HG02885 (cell line): ENCODE data around the gene KCNK1.
A peak's percentile ranks its signal among the peaks of the same experiment; 100 is the strongest.
"Not testable (repeated sequence)": the region's sequence is repeated elsewhere in the genome, so short reads cannot be mapped to it uniquely, and the experiment has no call there.

Experiments used
- ATAC-seq: cut with Tn5 transposase; IDR thresholded peaks from one replicate; pipeline ENCODE4 v1.9.1; 2021; ENCODE audit warnings: mild to moderate bottlenecking; ENCODE audit not compliant: unreplicated experiment, poor library complexity

The KCNK1 gene

DNA sequence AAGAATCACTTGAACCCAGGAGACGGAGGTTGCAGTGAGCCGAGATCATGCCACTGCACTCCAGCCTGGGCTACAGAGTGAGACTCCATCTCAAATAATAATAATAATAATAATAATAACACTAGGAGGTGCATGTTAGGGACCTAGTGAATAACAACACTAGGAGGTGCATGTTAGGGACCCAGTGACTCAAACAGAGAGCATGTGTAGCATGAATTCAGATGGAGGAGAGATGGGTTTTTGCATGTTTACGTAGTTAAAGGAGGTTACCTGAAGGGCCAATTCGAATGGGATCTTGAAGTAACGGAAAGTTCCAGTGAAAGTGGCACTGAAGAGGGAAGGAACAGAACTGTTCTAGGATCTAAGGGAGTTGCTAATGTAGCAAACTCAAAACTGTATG lies 7.1 kb upstream of the KCNK1 start:
- ATAC-seq: peak; percentile 54

DNA sequence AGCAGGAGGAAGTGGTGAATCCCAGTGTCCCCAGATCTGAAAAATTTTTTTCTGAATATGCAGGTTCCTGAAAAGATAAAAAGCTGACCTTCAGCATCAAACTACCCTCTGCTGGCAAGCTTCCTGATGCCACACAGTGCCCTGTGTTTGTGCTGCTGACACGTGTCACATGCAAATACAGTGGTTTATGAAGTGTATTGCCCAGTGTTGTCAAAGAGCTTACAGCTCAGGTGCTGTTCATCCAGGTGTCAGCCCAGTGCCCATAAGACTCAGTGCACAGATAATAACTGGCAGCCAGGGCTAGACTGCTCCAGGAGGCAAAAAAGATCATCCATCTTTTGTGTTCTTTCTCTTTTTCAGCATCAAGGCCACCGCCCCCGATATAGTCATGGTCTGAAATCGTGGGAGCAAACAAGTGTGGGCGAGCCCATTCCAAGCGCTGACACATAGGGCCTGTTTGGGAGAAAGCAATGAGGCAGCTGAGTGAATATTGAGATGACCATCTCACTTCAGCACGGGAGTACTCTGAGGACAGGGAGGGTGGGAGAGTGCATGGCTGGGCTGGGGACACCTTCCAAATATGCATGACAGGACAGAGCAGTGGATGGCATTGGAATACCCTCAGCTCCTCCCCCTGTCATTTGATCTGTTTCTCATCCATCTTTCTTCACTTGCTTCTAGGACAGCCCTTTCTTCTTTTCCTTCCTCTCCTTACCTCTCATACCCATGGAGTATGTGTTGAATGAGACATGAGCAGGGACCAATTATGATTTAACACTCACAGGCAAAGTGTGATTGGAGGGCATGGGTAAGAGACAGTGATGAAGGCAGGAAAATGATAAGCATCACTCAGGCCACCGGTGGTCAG lies 6.4 kb upstream of the KCNK1 start:
- peak; percentile 61 for ATAC-seq

DNA sequence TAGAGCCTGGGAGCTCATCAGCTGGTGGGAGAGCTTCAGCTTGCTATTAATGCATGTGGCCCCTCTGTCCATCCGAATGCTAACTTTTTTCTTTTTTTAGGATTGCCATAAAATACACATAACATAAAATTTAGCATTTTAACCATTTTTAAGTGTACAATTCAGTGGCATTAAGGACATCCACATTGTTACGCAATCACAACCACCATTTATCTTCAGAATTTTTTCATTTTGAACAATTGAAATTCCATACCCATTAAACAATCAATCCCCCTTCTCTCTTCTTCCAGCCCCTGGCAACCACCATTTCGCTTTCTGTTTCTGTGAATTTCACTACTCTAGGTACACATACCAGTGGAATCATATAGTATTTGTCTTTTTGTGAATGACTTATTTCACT lies 4.9 kb upstream of the KCNK1 start:
- no peak for ATAC-seq

DNA sequence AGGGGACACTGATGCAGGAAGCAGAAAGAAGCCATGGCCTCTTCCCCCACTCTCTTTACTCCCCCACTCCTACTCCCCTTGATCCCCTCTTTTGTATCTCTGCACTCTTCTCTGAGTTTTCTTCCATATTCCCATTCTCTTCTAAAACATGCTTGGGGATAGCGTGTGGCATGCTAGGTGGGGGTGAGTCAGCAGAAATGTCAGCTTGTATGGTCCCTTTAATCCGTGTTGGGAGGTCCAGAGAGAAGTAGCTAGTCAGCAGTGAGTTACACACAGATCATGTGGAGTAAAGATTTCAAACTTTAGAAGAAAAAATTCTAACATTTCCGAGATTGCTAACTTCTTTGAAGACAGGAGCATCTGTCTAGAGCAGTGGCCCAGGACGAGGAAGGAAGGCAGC lies 4.0 kb upstream of the KCNK1 start:
- no peak for ATAC-seq

DNA sequence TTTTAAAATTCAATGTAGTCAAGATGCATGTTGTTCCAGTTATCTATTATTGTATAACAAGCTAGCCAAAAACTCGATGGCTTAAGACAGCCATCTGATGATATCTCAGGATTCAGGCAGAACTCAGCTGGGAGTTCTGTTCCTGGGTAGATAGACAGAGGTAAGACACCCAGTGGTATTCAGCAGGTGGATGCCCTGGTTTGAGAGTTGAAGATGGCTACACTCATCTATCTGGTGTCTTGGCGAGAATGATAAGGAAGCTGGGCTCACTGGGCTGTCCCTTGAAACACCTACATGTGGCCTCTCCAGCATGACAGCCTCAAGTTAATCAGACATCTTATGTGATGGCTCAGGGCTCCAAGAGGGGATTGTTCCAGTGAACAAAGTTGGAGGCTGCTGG lies 3.3 kb upstream of the KCNK1 start:
- no peak for ATAC-seq

DNA sequence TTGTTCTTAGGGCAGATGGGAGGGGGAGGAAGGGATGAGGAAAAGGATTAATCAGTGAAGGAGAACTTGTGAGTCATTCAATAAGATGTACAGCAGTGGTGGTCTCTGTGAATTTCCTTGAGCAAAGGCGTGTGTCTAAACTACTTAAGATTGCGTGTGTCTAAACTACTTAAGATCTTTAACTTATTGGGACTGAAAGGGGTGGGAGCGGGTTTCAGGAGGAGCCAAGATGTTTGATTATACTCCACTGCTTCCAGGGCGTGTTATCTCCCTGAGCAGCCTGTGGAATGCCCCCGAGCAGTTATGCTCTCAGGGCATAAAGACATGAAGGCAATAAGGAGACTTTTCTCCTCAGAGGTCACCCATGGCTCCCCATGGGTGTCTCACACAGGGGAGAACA lies 2.5 kb upstream of the KCNK1 start:
- ATAC-seq: not testable (repeated sequence)

DNA sequence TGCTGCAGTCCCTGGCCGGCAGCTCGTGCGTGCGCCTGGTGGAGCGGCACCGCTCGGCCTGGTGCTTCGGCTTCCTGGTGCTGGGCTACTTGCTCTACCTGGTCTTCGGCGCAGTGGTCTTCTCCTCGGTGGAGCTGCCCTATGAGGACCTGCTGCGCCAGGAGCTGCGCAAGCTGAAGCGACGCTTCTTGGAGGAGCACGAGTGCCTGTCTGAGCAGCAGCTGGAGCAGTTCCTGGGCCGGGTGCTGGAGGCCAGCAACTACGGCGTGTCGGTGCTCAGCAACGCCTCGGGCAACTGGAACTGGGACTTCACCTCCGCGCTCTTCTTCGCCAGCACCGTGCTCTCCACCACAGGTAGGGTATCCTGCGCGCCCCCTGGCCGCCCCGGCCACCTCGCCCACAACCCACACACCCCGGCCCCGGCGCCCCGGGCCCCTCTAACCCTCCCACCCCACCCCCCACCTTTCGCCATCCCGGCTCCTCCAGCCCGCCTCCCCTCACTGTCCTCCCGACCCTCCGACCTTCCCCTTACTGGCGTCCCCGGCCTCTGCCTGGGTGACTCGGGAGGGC lies 352 bp downstream of the KCNK1 start:
- peak; percentile 36 for ATAC-seq

DNA sequence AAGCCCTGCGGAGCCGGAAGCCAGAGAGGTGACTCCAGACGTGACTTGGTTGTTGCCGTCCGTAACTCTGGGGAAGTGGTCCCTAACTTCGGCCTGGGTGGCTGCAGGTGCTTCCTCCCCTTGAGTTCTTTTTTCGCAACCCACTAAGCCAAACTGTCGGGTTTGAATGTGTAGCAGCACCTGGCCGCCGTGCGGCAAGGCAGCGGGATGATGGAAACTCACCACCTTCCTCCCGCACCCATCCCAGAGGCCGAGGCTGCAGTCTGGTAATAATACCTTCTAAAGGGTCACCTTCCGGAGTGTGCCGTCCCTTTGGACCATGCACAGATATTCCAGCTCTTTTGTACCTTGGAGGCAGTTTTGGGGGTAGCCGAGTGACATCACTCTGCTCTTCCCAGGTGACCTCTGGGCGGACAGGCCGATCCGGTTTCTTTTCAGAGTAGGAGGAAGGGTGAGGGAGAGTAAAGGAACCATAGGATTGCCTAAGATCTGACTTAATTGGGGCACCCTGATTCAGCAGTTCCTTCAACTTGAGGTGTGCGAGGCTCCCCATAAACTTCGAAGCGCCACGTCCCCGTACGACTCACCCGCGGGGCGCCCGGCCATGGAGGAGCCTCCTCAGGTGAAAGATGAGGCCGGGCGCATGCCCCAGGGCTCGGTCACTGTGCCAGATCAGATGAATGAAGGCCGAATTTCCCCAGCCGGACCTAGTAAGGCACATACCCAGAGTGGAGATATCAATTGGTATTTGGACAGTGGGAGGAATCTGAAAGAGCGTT lies 1.0 kb downstream of the KCNK1 start:
- ATAC-seq: peak; percentile 39

DNA sequence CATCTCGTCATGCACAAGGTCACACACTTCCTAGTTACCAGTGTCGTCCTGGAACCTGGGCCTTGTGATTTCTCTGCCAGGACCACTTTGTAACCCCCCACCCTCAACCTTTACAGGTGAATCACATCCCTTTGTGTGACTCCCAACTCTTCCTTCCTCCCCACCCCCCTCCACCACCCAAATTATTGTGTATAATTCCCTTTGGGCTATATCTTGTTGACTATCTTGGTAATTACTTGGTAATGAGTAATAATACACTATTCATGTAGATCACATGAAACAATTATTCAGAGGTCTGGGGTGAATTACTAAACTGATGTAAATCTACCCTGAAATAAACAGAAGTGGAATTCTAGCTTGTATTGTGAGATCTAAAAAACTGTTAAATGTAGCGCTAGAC lies 1.7 kb downstream of the KCNK1 start:
- no peak for ATAC-seq

DNA sequence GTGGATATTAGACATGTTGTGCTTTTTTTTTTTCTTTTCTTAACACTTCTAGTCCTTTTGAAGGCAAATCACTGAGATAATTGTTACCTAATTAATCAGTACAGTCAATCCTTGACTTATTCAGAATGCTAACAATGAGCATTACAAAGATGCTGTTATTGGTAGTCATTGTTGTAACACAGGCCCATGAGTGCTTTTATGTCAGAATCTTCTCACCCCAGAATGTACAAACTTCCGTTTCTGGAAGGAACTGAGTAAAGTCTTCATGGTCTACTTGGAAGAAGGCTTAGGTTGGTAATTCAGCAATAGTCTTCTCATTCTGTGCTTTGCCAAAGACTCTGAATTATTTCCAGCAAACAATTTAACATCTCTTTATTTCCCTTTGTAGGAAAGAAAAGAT lies 3.1 kb downstream of the KCNK1 start:
- no peak for ATAC-seq

DNA sequence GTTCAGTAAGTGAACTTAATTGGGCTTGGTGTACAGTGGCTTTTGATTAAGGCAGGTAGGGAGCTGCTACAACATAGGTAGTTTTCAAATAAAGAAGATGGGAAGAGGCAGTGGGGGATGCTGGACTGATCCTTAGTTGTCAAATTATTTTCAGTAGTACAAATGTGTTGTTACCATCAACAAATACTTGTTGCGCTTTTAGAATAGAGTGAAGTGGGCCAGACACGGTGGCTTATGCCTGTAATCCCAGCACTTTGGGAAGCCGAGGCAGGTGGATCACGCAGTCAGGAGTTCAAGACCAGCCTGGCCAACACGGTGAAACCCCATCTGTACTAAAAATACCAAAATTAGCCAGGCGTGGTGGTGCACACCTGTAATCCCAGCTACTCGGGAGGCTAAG lies 5.5 kb downstream of the KCNK1 start:
- not testable (repeated sequence) for ATAC-seq

DNA sequence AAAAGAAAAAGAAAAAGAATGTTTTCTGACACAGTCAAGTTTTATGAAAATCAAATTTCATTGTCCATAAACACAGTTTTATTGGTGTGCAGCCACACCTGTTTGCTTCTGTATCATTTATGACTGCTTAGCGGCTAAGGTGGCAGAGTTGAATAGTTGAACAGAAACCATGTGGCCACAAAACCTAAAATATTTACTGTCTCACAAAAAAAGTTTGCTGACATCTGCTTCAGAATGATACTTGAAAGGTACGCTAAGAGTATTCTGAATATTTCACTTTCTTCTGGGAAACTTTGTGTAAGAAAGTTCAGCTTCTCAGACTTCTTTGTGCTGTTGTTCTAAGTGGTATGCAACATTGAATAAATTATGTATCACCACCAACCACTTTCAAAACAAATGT lies 6.2 kb downstream of the KCNK1 start:
- peak; percentile 76 for ATAC-seq

DNA sequence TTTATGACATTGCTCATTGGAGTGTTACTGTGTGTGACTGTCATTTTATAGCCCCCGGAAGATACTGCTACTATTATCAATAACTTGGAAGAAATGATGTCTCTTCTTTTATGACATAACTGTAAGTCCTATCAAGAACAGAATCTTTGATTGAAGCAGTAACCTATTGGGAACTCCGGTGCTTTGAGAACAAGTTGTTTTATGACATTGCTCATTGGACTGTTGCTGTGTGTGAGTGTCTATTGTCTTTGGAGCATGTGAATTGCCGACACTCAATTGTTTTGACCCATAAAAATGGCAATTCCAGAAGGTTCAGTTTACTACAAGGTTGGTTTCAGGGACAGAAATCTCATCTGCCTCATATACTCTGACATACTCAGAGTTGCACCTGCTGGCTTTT lies 8.0 kb downstream of the KCNK1 start:
- no peak for ATAC-seq

DNA sequence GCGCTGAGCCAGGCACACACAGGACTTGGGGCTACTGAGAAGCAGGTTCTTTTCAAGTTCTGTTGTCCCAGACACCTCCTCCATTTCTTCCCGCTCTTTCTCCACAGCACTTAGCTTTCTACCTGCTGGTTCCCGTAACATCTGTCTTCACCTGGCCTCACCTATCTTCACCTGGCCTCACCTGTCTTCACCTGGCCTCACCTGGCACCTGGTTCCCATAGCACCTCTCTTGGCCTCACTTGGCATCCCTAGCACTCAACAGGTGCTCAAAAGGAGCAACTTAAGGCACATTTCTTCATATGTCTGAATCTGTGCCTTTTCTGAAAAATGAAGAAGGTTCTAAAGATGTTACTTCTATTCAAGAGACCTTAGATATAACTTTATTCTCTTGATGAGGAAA lies 10.4 kb downstream of the KCNK1 start:
- ATAC-seq: no peak

DNA sequence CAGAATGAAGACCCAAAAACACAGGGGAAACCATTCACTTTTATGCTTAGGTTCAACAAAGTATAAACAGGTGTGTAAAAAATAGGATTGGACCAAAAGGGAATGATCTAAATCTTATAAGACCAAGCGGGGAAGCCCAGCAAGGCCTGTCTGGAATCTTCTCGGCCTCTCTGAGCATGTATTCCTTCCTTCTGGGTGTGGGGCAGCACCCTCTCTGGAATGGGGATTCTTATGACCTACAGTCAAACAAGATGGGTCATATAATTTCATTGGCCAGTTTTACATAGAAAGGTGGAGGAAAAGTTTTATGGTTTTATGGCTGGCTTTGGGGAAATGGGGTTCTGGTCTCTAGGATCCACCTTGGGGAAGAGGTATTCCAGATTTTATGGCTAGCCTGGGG lies 11.2 kb downstream of the KCNK1 start:
- ATAC-seq: no peak

DNA sequence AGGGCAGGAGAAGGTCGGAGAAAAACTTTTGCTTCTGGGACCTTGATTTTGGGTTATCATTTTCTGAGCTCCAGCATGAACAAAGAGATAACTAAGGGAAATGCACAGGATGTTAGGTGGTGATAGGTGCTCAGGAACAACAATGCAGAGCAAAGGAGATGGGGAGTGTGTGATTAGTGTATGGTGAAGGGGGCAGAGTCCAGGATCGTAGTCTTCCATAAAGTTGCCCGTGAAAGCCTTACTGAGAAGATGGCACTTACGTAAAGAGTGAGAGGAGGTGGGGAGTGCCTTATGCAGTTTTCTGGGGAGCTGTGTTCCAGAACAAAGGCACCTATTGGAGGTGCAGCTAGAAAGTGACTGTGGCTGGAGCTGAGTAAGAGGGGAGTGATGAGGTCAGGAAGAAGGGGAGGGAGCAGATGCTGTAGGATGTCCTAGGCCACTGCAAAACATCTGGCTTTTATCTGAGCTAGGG lies 11.6 kb downstream of the KCNK1 start:
- no peak for ATAC-seq

DNA sequence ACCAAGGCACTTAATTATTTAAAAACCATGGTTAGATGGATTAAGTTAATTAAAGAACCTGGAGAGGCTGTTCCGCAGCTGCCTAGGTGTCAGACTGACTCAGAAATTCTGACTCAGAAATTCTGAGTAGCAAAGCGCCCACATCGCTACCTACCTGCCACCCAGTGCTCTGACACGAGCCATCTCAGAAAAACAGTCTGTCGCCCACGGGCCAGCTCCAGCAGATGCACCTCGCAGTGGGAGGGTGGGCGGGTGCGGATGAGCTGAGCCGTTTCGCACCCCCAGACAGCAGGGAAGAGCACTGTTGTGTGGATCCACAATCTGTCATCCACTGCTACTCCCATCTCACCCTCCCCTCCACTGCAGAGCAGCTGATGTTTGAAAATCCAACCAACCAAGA lies 13.5 kb downstream of the KCNK1 start:
- ATAC-seq: peak; percentile 23

DNA sequence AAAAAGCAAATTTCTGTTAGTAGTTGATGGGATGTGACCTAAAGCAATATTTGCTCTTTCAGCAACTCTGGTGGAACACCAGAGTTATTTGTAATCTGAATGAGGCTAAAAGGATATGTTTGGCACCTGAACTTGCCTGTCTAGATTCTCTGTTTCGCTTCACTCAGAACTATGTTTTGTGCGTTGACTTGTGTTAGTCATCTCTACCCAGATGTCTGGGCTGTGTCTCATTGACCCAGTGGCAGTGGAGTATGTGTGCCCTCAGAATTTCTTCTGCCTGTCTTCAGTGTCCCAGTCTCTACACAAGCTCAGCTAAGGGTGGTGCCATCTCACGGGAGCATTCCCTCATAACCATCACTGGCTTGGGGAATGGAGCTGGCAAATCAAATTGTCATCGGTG lies 13.9 kb downstream of the KCNK1 start:
- ATAC-seq: peak; percentile 65

DNA sequence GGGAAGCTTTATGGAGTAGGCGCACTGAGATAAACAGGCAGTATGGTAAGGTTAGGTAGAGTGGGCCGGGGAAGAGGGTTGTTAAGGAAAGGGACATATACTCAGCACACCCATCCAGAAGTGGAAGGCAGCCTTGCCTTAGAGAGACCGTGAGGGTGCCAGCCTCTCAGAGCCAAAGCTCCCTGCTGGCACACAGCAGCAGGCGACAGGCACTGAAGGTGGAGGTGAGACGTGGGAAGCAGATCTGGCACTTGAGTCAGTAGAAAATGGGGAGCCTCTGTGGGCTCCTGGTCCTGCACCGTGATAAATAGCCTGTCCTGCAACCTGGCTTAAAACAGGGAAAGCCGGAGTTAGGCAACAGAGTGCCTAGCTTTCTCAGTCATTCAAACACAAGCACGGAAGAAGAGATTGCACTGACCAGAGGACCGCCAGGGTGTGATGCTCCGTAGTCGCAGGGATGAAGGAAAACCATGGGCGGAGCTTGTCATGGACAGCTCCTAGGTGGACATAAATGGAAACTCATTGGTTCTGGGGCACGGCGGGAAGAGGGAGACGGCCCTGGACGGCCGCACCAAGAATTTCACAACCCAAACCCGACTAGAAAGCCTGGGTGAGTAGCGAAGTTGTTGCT lies 15.5 kb downstream of the KCNK1 start:
- ATAC-seq: no peak

DNA sequence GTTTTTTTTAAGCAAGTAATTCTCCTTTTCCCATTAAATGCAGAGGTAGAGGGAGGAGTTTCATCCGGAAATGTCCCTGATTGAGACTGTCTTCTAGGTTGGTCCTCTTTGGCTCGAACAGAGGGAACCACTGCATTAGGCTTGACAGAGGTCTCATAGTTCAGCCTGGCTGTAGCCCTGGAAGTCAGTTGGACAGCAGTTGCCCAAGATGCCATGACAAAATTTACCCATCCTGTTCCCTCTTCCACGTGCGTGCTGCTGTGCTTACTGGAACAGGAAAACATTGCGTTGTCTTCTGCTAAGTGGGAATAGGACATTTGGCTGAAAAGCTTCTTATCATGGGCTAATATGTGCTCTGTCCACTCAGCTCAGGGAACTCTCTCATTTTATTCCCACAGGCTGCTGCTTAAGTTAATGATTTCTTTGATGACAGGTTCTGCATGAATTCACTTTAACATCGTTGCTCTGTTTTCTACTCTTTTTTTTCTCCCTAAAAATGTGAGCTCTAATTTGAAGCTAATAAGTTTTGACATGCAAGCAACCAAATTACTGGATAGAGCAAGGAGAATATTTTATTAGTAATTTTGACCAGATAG lies 18.0 kb downstream of the KCNK1 start:
- ATAC-seq: no peak
